Fibroblast of lung (primary cell): ENCODE results near the gene PTPRM. TPM values are rescaled to one million over a fixed set of nuclear protein-coding genes. Genes with fewer than 3 reads are reported as not detected.

Experiments used
- DNase-seq, 2 donors: peaks; one replicate each; pipeline versions ENCODE4 v3.0.0 to v3.0.0-alpha.2; 2010; ENCODE audit warnings: low read depth in 2 of 2
- H2AFZ ChIP-seq: 2 replicates; pipeline ENCODE4 v1.5.1; 2012; ENCODE audit warnings: low read length, control low read depth, inconsistent platforms
- H3K27ac ChIP-seq: 2 replicates; pipeline ENCODE4 v1.5.1; 2011; ENCODE audit warnings: low read length, control low read depth; ENCODE audit not compliant: insufficient read depth
- H3K27me3 ChIP-seq: 2 replicates; pipeline ENCODE4 v1.5.1; 2011; ENCODE audit warnings: mild to moderate bottlenecking, low read length; ENCODE audit not compliant: control insufficient read depth, insufficient read depth
- H3K36me3 ChIP-seq: 2 replicates; pipeline ENCODE4 v1.5.1; 2011; ENCODE audit warnings: low read length; ENCODE audit not compliant: control insufficient read depth, insufficient read depth
- H3K4me1 ChIP-seq: 2 replicates; pipeline ENCODE4 v1.5.1; 2011; ENCODE audit warnings: low read length; ENCODE audit not compliant: control insufficient read depth, insufficient read depth; ENCODE audit errors: extremely low read depth
- H3K4me2 ChIP-seq: 2 replicates; pipeline ENCODE4 v1.5.1; 2011; ENCODE audit warnings: low read length, control low read depth; ENCODE audit not compliant: insufficient read depth; ENCODE audit errors: extremely low read depth
- H3K4me3 ChIP-seq, 4 experiments: fragments of 200-600 bp in 1 of 4; sonication (generic) in 1 of 4; replicated peaks in 1 of 4; 2 replicates each; pipeline ENCODE4 v1.5.1; 2011 to 2016; ENCODE audit warnings: low read length in 4 of 4, low read depth in 3 of 4, mild to moderate bottlenecking in 3 of 4, control low read depth in 2 of 4, inconsistent platforms in 1 of 4, mixed read lengths in 1 of 4; ENCODE audit not compliant: insufficient read depth in 1 of 4; ENCODE audit errors: control extremely low read depth in 1 of 4
- H3K79me2 ChIP-seq: 2 replicates; pipeline ENCODE4 v1.5.1; 2012; ENCODE audit warnings: mild to moderate bottlenecking, low read length, inconsistent platforms; ENCODE audit not compliant: control insufficient read depth, insufficient read depth
- H3K9ac ChIP-seq: 2 replicates; pipeline ENCODE4 v1.5.1; 2011; ENCODE audit warnings: mild to moderate bottlenecking, low read length, control low read depth; ENCODE audit not compliant: insufficient read depth
- H3K9me3 ChIP-seq: 2 replicates; pipeline ENCODE4 v1.5.1; 2012; ENCODE audit warnings: low read depth, low read length; ENCODE audit not compliant: control insufficient read depth, insufficient read depth
- H4K20me1 ChIP-seq: 2 replicates; pipeline ENCODE4 v1.5.1; 2011; ENCODE audit warnings: low read length; ENCODE audit not compliant: control insufficient read depth, insufficient read depth; ENCODE audit errors: extremely low read depth
- EZH2 ChIP-seq: IDR thresholded peaks from 2 replicates; pipeline ENCODE4 v1.5.1; 2012; ENCODE audit warnings: low read length, control low read depth, mild to moderate bottlenecking; ENCODE audit errors: missing control alignments
- polyA plus RNA-seq, 2 donors: library from polyadenylated mRNA; depleted of rRNA in 1 of 2; stranded (reverse) in 1 of 2; unstranded in 1 of 2; fragments of >200 nt; gene quantifications; 2 replicates each; pipeline ENCODE4 v1.2.1, GENCODE V29; 2011 to 2012; ENCODE audit warnings: missing spikeins in 1 of 2
- total RNA-seq: library from RNA; depleted of rRNA; stranded (reverse); fragments of >200 nt; gene quantifications from 2 replicates; pipeline ENCODE4 v1.2.1, GENCODE V29; 2014
- TF ChIP-seq, protein P1 (sequence below), 2 donors: IDR thresholded peaks in 1 of 2; conservative IDR thresholded peaks in 1 of 2; 1 replicate in 1 of 2; 2 replicates in 1 of 2; pipeline ENCODE4 v1.5.1; 2011 to 2012; ENCODE audit warnings: low read length in 2 of 2, control low read depth in 1 of 2, inconsistent platforms in 1 of 2, low read depth in 1 of 2, mild to moderate bottlenecking in 1 of 2

The PTPRM gene
- total and polyA plus RNA-seq, 2 donors (not counting 1 experiment from before 2014, with no cell fraction given): 86.6 to 87.0 TPM

DNA sequence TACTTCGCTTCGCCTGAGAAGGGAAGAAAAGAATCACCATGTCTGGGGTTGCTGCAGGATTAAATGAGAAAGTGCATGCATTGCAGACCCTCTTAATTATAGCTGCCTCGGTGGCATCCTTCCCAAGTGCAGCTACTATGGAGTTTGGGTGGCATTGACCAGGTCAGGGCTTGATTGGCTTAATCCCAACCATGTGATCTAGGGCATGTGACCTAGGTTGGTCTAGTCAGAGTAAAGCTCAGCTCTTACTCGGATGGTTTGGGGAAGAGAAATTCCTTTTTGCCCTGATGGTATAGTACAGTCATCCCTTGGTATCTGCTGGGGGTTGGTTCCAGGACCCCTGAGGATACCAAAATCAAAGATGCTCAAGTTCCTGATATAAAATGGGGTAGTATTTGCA lies 863.9 kb downstream of the PTPRM start:
- Histone ChIP-seq H3K4me1 (no peaks in the 10 kb centered on the region), H3K4me3 (no peak overlapping the region), H3K9ac (no peak overlapping the region), H3K4me2 (no peak overlapping the region), H4K20me1 (no peaks in the 10 kb centered on the region), H3K9me3 (no peaks in the 10 kb centered on the region), H2AFZ (no peak overlapping the region), H3K79me2 (no peaks in the 10 kb centered on the region), H3K27me3 (no peaks in the 10 kb centered on the region), H3K27ac (no peak overlapping the region), H3K36me3 (no peaks in the 10 kb centered on the region)
- no peak for DNase-seq
- no peak for TF ChIP-seq EZH2
- TF ChIP-seq, protein P1, sequence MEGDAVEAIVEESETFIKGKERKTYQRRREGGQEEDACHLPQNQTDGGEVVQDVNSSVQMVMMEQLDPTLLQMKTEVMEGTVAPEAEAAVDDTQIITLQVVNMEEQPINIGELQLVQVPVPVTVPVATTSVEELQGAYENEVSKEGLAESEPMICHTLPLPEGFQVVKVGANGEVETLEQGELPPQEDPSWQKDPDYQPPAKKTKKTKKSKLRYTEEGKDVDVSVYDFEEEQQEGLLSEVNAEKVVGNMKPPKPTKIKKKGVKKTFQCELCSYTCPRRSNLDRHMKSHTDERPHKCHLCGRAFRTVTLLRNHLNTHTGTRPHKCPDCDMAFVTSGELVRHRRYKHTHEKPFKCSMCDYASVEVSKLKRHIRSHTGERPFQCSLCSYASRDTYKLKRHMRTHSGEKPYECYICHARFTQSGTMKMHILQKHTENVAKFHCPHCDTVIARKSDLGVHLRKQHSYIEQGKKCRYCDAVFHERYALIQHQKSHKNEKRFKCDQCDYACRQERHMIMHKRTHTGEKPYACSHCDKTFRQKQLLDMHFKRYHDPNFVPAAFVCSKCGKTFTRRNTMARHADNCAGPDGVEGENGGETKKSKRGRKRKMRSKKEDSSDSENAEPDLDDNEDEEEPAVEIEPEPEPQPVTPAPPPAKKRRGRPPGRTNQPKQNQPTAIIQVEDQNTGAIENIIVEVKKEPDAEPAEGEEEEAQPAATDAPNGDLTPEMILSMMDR (conservative IDR thresholded peaks at IDR 0.05 in 1 of 2, IDR thresholded peaks at IDR 0.05 in 1 of 2; ENCODE audit: low read depth in 1 of 2, low read length in 2 of 2): no peak

DNA sequence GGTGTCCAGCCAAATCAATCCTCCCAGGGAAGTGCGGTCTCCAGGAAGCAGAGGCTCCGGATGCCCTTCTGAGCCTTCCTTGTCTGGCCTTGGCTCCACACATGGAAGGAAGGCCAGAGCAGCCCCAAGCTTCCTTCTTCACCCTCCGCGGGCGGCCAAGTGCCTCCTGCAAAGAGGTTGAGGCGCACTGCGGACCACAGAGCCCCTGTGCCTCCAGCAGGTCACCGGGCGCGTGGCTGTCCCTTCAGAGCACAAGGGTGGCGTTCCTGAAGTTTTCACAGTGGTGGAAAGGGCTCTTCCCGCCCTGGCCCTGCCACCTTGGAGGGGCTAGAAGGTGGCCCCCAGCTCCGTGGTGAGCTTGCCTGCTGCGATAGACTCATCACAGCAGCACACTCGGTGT lies 866.2 kb downstream of the PTPRM start:
- Histone ChIP-seq H3K9ac (no peak overlapping the region), H3K79me2 (no peaks in the 10 kb centered on the region), H3K36me3 (no peaks in the 10 kb centered on the region), H3K27ac (no peak overlapping the region), H3K4me2 (no peak overlapping the region), H3K4me1 (no peaks in the 10 kb centered on the region), H3K27me3 (no peaks in the 10 kb centered on the region), H3K9me3 (no peaks in the 10 kb centered on the region), H3K4me3 (no peak overlapping the region), H4K20me1 (no peaks in the 10 kb centered on the region), H2AFZ (no peak overlapping the region)
- no peak for DNase-seq
- TF ChIP-seq, protein P1 (conservative IDR thresholded peaks at IDR 0.05 in 1 of 2, IDR thresholded peaks at IDR 0.05 in 1 of 2; ENCODE audit: low read depth in 1 of 2, low read length in 2 of 2): no peak
- TF ChIP-seq EZH2: no peak

DNA sequence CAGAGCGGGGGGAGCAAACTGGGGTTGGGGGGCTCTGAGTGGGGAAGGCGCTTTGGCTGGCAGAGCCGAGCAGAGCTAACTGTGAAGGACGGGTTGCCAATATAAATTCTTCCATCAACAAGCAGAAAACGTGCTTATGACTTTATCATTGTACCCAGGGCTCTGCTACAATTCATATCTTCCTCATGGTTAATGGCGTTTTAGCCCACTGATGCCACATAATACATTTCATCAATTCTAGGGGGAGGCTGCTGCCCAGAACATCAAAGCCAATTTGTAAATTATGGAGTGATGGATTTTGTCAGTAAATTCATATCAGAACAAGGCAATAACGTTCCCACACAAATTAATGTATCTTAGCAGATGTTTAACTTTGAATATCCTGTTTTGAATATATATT lies 866.7 kb downstream of the PTPRM start:
- H3K4me3 ChIP-seq: no peak overlapping the region
- TF ChIP-seq EZH2: no peak
- TF ChIP-seq, protein P1 (conservative IDR thresholded peaks at IDR 0.05 in 1 of 2, IDR thresholded peaks at IDR 0.05 in 1 of 2; ENCODE audit: low read depth in 1 of 2, low read length in 2 of 2): no peak
- H2AFZ ChIP-seq: no peak overlapping the region
- no peak for DNase-seq
- H3K79me2 ChIP-seq: no peaks in the 10 kb centered on the region
- H3K4me1 ChIP-seq: no peaks in the 10 kb centered on the region
- no peaks in the 10 kb centered on the region for H3K36me3 ChIP-seq
- H3K27ac ChIP-seq: no peak overlapping the region
- no peaks in the 10 kb centered on the region for H4K20me1 ChIP-seq
- H3K9me3 ChIP-seq: no peaks in the 10 kb centered on the region
- no peak overlapping the region for H3K9ac ChIP-seq
- no peak overlapping the region for H3K4me2 ChIP-seq
- H3K27me3 ChIP-seq: no peaks in the 10 kb centered on the region
